ENCODE data around the gene TMEM151B.
A peak's percentile ranks its signal among the peaks of the same experiment; 100 is the strongest.

Gene TMEM151B

GRCh38 chr6:44237021-44237812 lies 33.0 kb upstream of the TMEM151B start:
- no peaks in the 10 kb centered on the region for H3K27me3 ChIP-seq (ENCODE audit: low read depth, low read length)
- TF ChIP-seq EZH2phosphoT487 (IDR thresholded peaks at IDR 0.05; ENCODE audit: low read depth) = no peak
- no peak for TF ChIP-seq CTCF (IDR thresholded peaks at IDR 0.05; ENCODE audit: low read depth, low read length)
- H3K4me3 ChIP-seq (ENCODE audit: low read length) = peak overlapping the region; percentile 82
- H3K4me1 ChIP-seq (ENCODE audit: low read length) = peaks cover 17% of the 10 kb centered on the region
- peak overlapping the region; percentile 71 for H3K9ac ChIP-seq (ENCODE audit: low read length)
- H3K27ac ChIP-seq (ENCODE audit: low read length) = peak overlapping the region; percentile 43
- H3K4me2 ChIP-seq (ENCODE audit: low read length) = peak overlapping the region; percentile 87
- H4K20me1 ChIP-seq (ENCODE audit: insufficient read depth, low read length) = peaks cover 5% of the 10 kb centered on the region; the same call in 1 of the 2 replicates
- peaks cover 27% of the 10 kb centered on the region for H3K36me3 ChIP-seq (replicated peaks; ENCODE audit: low read depth, low read length)
- H3K9me3 ChIP-seq (ENCODE audit: insufficient read depth, low read length) = no peaks in the 10 kb centered on the region
- H3K79me2 ChIP-seq (ENCODE audit: low read length) = no peaks in the 10 kb centered on the region
- peak overlapping the region; percentile 77 for H2AFZ ChIP-seq (ENCODE audit: low read depth, low read length)

GRCh38 chr6:44237813-44238433 lies 32.3 kb upstream of the TMEM151B start:
- no peaks in the 10 kb centered on the region for H3K27me3 ChIP-seq (ENCODE audit: low read depth, low read length)
- H3K4me3 ChIP-seq (ENCODE audit: low read length) = peak overlapping the region; percentile 82
- peak overlapping the region; percentile 43 for H3K27ac ChIP-seq (ENCODE audit: low read length)
- peak overlapping the region; percentile 71 for H3K9ac ChIP-seq (ENCODE audit: low read length)
- no peaks in the 10 kb centered on the region for H3K9me3 ChIP-seq (ENCODE audit: insufficient read depth, low read length)
- H2AFZ ChIP-seq (ENCODE audit: low read depth, low read length) = peak overlapping the region; percentile 77
- peaks cover 5% of the 10 kb centered on the region; the same call in 1 of the 2 replicates for H4K20me1 ChIP-seq (ENCODE audit: insufficient read depth, low read length)
- peaks cover 20% of the 10 kb centered on the region for H3K36me3 ChIP-seq (replicated peaks; ENCODE audit: low read depth, low read length)
- peak overlapping the region; percentile 87 for H3K4me2 ChIP-seq (ENCODE audit: low read length)
- TF ChIP-seq EZH2phosphoT487 (IDR thresholded peaks at IDR 0.05; ENCODE audit: low read depth) (no peak), CTCF (IDR thresholded peaks at IDR 0.05; ENCODE audit: low read depth, low read length) (peak; percentile 99)
- no peaks in the 10 kb centered on the region for H3K79me2 ChIP-seq (ENCODE audit: low read length)
- H3K4me1 ChIP-seq (ENCODE audit: low read length) = peaks cover 17% of the 10 kb centered on the region

- Histone ChIP-seq H4K20me1 (ENCODE audit: insufficient read depth, low read length) (peaks cover 3% of the 10 kb centered on the region; the same call in 1 of the 2 replicates), H3K4me1 (ENCODE audit: low read length) (peaks cover 17% of the 10 kb centered on the region), H3K36me3 (replicated peaks; ENCODE audit: low read depth, low read length) (peaks cover 12% of the 10 kb centered on the region), H3K9ac (ENCODE audit: low read length) (0 out of 2 replicates have a peak overlapping the region, but pooled peaks have one; percentile 71), H3K4me3 (ENCODE audit: low read length) (no peak overlapping the region; the same call in 1 of the 2 replicates), H3K27me3 (ENCODE audit: low read depth, low read length) (no peaks in the 10 kb centered on the region), H2AFZ (ENCODE audit: low read depth, low read length) (no peak overlapping the region), H3K27ac (ENCODE audit: low read length) (no peak overlapping the region), H3K9me3 (ENCODE audit: insufficient read depth, low read length) (no peaks in the 10 kb centered on the region), H3K79me2 (ENCODE audit: low read length) (no peaks in the 10 kb centered on the region), H3K4me2 (ENCODE audit: low read length) (0 out of 2 replicates have a peak overlapping the region, but pooled peaks have one; percentile 87)
- TF ChIP-seq CTCF (IDR thresholded peaks at IDR 0.05; ENCODE audit: low read depth, low read length) = no peak
- TF ChIP-seq EZH2phosphoT487 (IDR thresholded peaks at IDR 0.05; ENCODE audit: low read depth) = no peak
Observed at GRCh38 chr6:44238687-44239350, 31.4 kb upstream of the TMEM151B start.

GRCh38 chr6:44243345-44243744 lies 26.9 kb upstream of the TMEM151B start:
- no peaks in the 10 kb centered on the region for H3K27me3 ChIP-seq (ENCODE audit: low read depth, low read length)
- no peak overlapping the region for H3K4me2 ChIP-seq (ENCODE audit: low read length)
- peaks cover 26% of the 10 kb centered on the region for H3K79me2 ChIP-seq (ENCODE audit: low read length)
- H3K9ac ChIP-seq (ENCODE audit: low read length) = no peak overlapping the region
- no peak overlapping the region for H3K4me3 ChIP-seq (ENCODE audit: low read length)
- no peak overlapping the region for H2AFZ ChIP-seq (ENCODE audit: low read depth, low read length)
- TF ChIP-seq EZH2phosphoT487 (IDR thresholded peaks at IDR 0.05; ENCODE audit: low read depth) (no peak), CTCF (IDR thresholded peaks at IDR 0.05; ENCODE audit: low read depth, low read length) (no peak)
- H3K4me1 ChIP-seq (ENCODE audit: low read length) = peaks cover 15% of the 10 kb centered on the region
- no peak overlapping the region for H3K27ac ChIP-seq (ENCODE audit: low read length)
- H3K9me3 ChIP-seq (ENCODE audit: insufficient read depth, low read length) = no peaks in the 10 kb centered on the region
- peaks cover 13% of the 10 kb centered on the region for H3K36me3 ChIP-seq (replicated peaks; ENCODE audit: low read depth, low read length)
- H4K20me1 ChIP-seq (ENCODE audit: insufficient read depth, low read length) = peaks cover 14% of the 10 kb centered on the region

All from OCI-LY3 (cell line).